ENCODE results near the gene HES5. TPM values are rescaled to one million over a fixed set of nuclear protein-coding genes. Genes with fewer than 3 reads are reported as not detected.

HES5 gene
- total and polyA plus RNA-seq, 5 donors from 2014 or later: not detected

DNA sequence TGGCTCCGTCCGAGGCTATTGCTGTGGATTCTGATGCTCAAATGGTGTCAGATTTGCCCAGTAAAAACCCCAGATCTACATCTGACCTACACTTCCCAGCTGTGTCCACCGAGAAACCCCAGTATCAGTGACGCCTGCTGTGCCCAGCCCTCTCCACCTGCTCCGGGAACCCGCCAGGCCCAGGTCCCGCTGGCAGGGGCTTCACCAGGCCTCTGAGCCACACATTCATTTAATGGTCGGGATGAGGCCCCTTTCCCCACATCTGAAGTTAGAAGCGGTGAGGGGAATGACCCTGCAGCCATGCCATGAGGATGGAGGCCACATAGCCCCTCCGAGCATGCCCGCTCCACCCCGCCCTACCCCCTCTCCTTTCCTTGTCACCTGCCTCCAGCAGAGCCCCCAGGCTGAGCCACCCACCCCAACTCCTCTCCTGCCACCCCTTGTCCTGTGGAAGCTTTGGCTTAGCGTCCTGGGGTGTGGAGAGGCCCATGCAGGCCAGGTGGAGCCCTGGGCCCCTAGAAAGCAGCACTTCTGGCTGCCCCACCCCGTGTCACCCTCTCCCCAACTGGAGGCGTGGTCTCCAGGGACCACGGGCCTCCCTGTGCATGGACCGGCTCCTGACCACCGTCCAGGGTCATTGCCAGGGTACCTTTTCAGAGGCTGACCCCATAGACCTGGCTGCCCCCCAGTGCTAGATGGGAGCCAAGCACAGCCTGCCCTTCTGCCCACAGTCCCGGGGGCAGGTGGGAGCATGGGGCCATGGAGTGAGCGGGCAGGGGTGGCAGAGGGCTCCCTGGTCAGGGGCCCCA, 34.1 kb upstream of the HES5 start:
- ATAC-seq (ENCODE audit: low read depth in 2 of 2) (no peak), DNase-seq (no peak)
- no peaks in the 10 kb centered on the region for H3K9me3 Mint-ChIP-seq
- Histone ChIP-seq H3K27ac (ENCODE audit: insufficient read depth, low read length, poor library complexity, severe bottlenecking) (no peak overlapping the region), H3K36me3 (ENCODE audit: control insufficient read depth, insufficient read depth, low read length) (peaks cover 28% of the 10 kb centered on the region), H3K9me3 (ENCODE audit: control insufficient read depth in 2 of 2, low read length in 2 of 2) (no peaks in the 10 kb centered on the region), H3K27me3 (ENCODE audit: control insufficient read depth, insufficient read depth, low read length) (no peaks in the 10 kb centered on the region), H3K4me1 (ENCODE audit: control insufficient read depth, insufficient read depth, low read length, poor library complexity, severe bottlenecking) (peaks cover 12% of the 10 kb centered on the region), H3K4me3 (ENCODE audit: low read depth, low read length) (no peak overlapping the region)
- peaks cover 0 to 13% (median 1%) of the 10 kb centered on the region in 4 donors for H3K4me1 Mint-ChIP-seq
- H3K4me3 Mint-ChIP-seq: peak overlapping the region in 2 of 4 donors; percentile 59 to 69
- peak overlapping the region in 1 of 3 donors; percentile 58 for H3K27ac Mint-ChIP-seq
- H3K27me3 Mint-ChIP-seq: no peaks in the 10 kb centered on the region
- peaks cover 4% of the 10 kb centered on the region for H3K36me3 Mint-ChIP-seq

DNA sequence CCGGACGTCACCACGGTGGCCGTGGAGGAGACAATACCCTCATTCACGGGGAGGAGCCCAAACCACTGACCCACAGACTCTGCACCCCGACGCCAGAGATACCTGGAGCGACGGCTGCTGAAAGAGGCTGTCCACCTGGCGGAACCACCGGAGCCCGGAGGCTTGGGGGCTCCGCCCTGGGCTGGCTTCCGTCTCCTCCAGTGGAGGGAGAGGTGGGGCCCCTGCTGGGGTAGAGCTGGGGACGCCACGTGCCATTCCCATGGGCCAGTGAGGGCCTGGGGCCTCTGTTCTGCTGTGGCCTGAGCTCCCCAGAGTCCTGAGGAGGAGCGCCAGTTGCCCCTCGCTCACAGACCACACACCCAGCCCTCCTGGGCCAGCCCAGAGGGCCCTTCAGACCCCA, 33.1 kb upstream of the HES5 start:
- Histone ChIP-seq H3K9me3 (ENCODE audit: control insufficient read depth in 2 of 2, low read length in 2 of 2) (no peaks in the 10 kb centered on the region), H3K4me3 (ENCODE audit: low read depth, low read length) (no peak overlapping the region), H3K27me3 (ENCODE audit: control insufficient read depth, insufficient read depth, low read length) (no peaks in the 10 kb centered on the region), H3K36me3 (ENCODE audit: control insufficient read depth, insufficient read depth, low read length) (peaks cover 33% of the 10 kb centered on the region), H3K4me1 (ENCODE audit: control insufficient read depth, insufficient read depth, low read length, poor library complexity, severe bottlenecking) (peaks cover 22% of the 10 kb centered on the region), H3K27ac (ENCODE audit: insufficient read depth, low read length, poor library complexity, severe bottlenecking) (no peak overlapping the region)
- Mint-ChIP-seq H3K9me3 (no peaks in the 10 kb centered on the region), H3K4me1 (peaks cover 0 to 22% (median 1%) of the 10 kb centered on the region in 4 donors), H3K27ac (peak overlapping the region in 1 of 3 donors; percentile 51), H3K27me3 (no peaks in the 10 kb centered on the region), H3K36me3 (peaks cover 4% of the 10 kb centered on the region), H3K4me3 (peak overlapping the region in 1 of 4 donors; percentile 69)
- no peak for DNase-seq
- no peak for ATAC-seq (ENCODE audit: low read depth in 2 of 2)

DNA sequence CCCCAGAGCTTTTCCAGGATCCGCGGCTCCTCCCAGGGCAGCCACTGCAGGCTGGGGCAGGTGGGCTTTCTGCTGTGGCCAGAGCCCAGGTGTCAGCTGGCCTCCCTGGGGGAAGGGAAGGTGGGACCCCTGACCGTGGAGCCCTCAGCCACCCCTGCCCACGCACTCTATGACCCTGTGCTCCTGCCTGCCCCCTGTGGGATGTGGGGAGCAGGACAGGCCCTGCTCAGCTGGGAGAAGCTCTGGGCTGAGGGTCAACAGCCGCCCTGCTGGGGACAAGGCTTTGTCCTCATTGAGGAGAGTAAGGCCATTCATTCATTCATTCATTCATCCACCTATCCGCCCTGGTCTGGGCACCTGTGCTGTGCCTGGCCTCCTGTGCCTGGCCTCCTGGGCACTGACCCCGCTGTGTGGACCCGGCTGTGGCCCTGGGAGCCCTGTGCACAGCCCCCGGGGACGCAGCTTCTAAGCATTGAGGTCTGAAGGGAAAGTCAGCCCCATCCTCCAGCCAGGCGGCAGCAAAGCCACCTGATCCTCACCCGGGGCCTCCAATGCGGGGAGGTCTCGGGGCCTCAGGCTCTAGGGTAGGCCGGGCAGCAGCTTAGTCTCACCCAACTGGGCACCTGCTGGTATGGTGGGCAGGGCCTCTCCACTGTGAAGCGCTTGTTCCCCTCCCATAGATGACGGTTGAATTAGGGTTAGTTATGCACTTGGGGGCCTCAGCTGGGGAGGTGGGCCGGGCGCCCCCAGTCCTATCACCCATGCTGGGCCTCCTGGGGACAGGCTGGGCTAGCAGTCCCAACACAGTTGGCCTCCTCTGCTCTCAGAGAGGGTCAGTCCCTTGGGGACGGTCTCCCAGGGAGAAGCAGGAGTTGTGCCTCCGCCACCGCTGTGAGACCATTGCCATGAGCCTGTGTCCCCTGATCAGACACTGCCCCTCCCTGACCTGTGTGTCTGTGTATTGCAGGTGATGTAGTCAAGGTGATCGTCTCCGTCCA, 32.1 kb upstream of the HES5 start:
- Mint-ChIP-seq H3K27ac (peak overlapping the region in 1 of 3 donors; percentile 52), H3K27me3 (no peaks in the 10 kb centered on the region), H3K4me1 (peaks cover 0 to 32% (median 1%) of the 10 kb centered on the region in 4 donors), H3K9me3 (no peaks in the 10 kb centered on the region), H3K36me3 (peaks cover 4% of the 10 kb centered on the region), H3K4me3 (peak overlapping the region in 1 of 4 donors; percentile 10)
- Histone ChIP-seq H3K4me1 (ENCODE audit: control insufficient read depth, insufficient read depth, low read length, poor library complexity, severe bottlenecking) (peaks cover 32% of the 10 kb centered on the region), H3K27me3 (ENCODE audit: control insufficient read depth, insufficient read depth, low read length) (no peaks in the 10 kb centered on the region), H3K27ac (ENCODE audit: insufficient read depth, low read length, poor library complexity, severe bottlenecking) (peak overlapping the region; percentile 23), H3K4me3 (ENCODE audit: low read depth, low read length) (no peak overlapping the region), H3K9me3 (ENCODE audit: control insufficient read depth in 2 of 2, low read length in 2 of 2) (no peaks in the 10 kb centered on the region), H3K36me3 (ENCODE audit: control insufficient read depth, insufficient read depth, low read length) (peaks cover 34% of the 10 kb centered on the region)
- DNase-seq (no peak), ATAC-seq (ENCODE audit: low read depth in 2 of 2) (peak in 1 of 2 donors; percentile 39)

DNA sequence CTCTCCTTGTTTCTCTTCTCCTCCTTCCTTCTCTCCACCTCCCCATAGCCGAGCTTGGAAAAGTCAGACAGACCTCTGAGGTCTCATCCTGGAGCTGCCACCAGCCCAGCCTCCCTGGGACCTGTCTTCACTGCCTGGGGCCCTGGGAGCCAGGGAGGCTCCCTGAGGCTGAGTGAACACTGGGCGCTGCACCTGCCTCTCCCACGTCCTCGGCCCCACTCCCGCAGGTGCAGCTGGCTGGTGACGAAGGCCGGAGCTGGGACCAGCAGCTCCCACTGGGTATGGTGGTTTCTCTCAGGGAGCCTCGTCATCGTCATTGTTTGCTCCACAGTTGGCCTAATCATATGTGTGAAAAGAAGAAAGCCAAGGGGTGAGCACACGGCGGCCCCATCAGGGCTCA, 31.4 kb upstream of the HES5 start:
- DNase-seq (no peak), ATAC-seq (ENCODE audit: low read depth in 2 of 2) (no peak)
- H3K27me3 Mint-ChIP-seq: no peaks in the 10 kb centered on the region
- H3K27me3 ChIP-seq (ENCODE audit: control insufficient read depth, insufficient read depth, low read length): no peaks in the 10 kb centered on the region
- H3K9me3 ChIP-seq (ENCODE audit: control insufficient read depth in 2 of 2, low read length in 2 of 2): no peaks in the 10 kb centered on the region
- peaks cover 34% of the 10 kb centered on the region for H3K36me3 ChIP-seq (ENCODE audit: control insufficient read depth, insufficient read depth, low read length)
- peak overlapping the region in 2 of 3 donors; percentile 58 to 79 for H3K27ac Mint-ChIP-seq
- H3K9me3 Mint-ChIP-seq: peaks cover 0 to under 1% (median 0%) of the 10 kb centered on the region in 7 donors
- H3K4me3 Mint-ChIP-seq: peak overlapping the region in 2 of 4 donors; percentile 51 to 61
- H3K4me3 ChIP-seq (ENCODE audit: low read depth, low read length): no peak overlapping the region
- peaks cover 4% of the 10 kb centered on the region for H3K36me3 Mint-ChIP-seq
- H3K4me1 ChIP-seq (ENCODE audit: control insufficient read depth, insufficient read depth, low read length, poor library complexity, severe bottlenecking): peaks cover 37% of the 10 kb centered on the region
- no peak overlapping the region for H3K27ac ChIP-seq (ENCODE audit: insufficient read depth, low read length, poor library complexity, severe bottlenecking)
- peaks cover 0 to 35% (median 3%) of the 10 kb centered on the region in 4 donors for H3K4me1 Mint-ChIP-seq

DNA sequence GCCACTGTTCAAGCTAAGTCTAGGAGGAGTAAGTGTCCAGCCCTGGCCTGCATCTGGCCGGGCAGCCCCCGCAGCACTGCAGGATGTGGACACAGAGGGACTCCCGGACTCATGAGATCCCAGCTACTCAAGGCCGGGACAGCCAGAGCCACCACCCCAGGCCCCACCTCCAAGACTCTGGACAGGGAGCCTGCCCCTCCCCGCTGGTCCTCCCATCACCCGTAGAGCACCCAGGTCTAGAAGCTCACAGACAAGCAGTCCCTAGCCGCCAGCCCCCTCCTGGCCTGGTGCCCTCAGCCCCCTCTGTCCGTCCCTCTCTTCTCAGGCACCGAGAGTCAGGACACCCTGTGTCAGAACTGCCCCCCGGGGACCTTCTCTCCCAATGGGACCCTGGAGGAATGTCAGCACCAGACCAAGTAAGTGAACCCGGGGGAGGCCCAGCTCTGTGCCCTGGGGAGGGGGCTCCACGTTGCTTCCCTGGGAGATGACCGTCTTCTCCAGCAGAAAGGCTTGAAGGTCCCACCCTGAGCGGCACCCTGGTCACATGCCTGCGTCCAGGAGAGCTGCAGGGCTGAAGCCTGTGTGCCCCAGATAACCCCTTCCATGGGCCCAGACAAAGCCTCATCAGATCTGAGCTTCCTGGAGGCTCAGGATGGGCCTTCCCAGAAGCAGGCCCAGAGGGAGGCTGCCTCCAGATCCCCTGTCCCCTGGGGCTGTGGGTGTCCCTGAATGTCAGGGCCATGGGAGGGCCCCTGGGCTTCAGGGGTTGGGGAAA, 30.4 kb upstream of the HES5 start:
- H3K9me3 Mint-ChIP-seq: peaks cover 0 to 2% (median 0%) of the 10 kb centered on the region in 7 donors
- ATAC-seq (ENCODE audit: low read depth in 2 of 2) (no peak), DNase-seq (no peak)
- H3K27me3 Mint-ChIP-seq: no peaks in the 10 kb centered on the region
- H3K4me1 Mint-ChIP-seq: peaks cover 0 to 39% (median 6%) of the 10 kb centered on the region in 4 donors
- H3K4me3 Mint-ChIP-seq: peak overlapping the region in 2 of 4 donors; percentile 7 to 68
- H3K27me3 ChIP-seq (ENCODE audit: control insufficient read depth, insufficient read depth, low read length): no peaks in the 10 kb centered on the region
- no peak overlapping the region for H3K27ac Mint-ChIP-seq
- no peaks in the 10 kb centered on the region for H3K9me3 ChIP-seq (ENCODE audit: control insufficient read depth in 2 of 2, low read length in 2 of 2)
- no peak overlapping the region for H3K4me3 ChIP-seq (ENCODE audit: low read depth, low read length)
- H3K27ac ChIP-seq (ENCODE audit: insufficient read depth, low read length, poor library complexity, severe bottlenecking): peak overlapping the region; percentile 33
- H3K4me1 ChIP-seq (ENCODE audit: control insufficient read depth, insufficient read depth, low read length, poor library complexity, severe bottlenecking): peaks cover 46% of the 10 kb centered on the region
- peaks cover 4% of the 10 kb centered on the region for H3K36me3 Mint-ChIP-seq
- peaks cover 34% of the 10 kb centered on the region for H3K36me3 ChIP-seq (ENCODE audit: control insufficient read depth, insufficient read depth, low read length)

DNA sequence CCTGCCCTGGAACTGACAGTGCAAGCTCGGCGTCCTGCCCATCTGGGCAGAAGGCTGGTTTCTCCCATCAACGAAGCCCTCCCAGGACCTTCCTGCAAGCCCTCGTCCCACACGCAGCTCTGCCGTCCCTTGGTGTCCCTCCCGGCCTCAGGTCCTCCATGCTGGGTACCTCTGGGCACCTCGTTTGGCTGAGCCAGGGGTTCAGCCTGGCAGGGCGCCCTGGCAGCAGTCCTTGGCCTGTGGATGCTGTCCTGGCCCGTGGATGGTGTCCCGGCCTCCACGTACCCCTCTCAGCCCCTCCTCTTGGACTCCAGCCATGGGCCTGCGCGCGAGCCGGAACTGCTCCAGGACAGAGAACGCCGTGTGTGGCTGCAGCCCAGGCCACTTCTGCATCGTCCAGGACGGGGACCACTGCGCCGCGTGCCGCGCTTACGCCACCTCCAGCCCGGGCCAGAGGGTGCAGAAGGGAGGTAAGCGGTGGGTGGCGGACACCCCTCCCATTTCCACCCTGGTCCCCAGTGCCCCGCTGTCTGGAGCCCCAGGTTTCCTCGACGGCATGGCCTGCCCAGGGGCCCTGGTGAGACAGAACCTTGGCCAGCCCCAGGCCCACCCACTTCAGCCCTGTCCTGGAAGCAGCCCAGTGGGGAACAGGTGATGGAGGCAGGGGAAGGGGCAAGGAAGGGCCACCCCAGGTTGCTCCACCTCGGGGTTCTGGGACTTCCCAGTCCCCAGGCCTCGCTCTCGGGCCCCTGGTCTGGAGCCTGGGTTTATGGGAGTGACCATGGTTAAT, 29.6 kb upstream of the HES5 start:
- Mint-ChIP-seq H3K4me3 (peak overlapping the region; percentile 21 to 68 (median 42)), H3K4me1 (peaks cover 0 to 46% (median 9%) of the 10 kb centered on the region in 4 donors), H3K9me3 (peaks cover 0 to 2% (median 0%) of the 10 kb centered on the region in 7 donors), H3K27ac (peak overlapping the region in 1 of 3 donors; percentile 83), H3K36me3 (peaks cover 4% of the 10 kb centered on the region), H3K27me3 (no peaks in the 10 kb centered on the region)
- ATAC-seq (ENCODE audit: low read depth in 2 of 2) (no peak), DNase-seq (no peak)
- no peaks in the 10 kb centered on the region for H3K9me3 ChIP-seq (ENCODE audit: control insufficient read depth in 2 of 2, low read length in 2 of 2)
- H3K36me3 ChIP-seq (ENCODE audit: control insufficient read depth, insufficient read depth, low read length): peaks cover 34% of the 10 kb centered on the region
- peaks cover 54% of the 10 kb centered on the region for H3K4me1 ChIP-seq (ENCODE audit: control insufficient read depth, insufficient read depth, low read length, poor library complexity, severe bottlenecking)
- H3K4me3 ChIP-seq (ENCODE audit: low read depth, low read length): no peak overlapping the region
- no peaks in the 10 kb centered on the region for H3K27me3 ChIP-seq (ENCODE audit: control insufficient read depth, insufficient read depth, low read length)
- H3K27ac ChIP-seq (ENCODE audit: insufficient read depth, low read length, poor library complexity, severe bottlenecking): no peak overlapping the region

Measured in CD4-positive, CD25-positive, alpha-beta regulatory T cell (primary cell).